ENCODE measurements around the gene DIRAS1.
A peak's percentile ranks its signal among the peaks of the same experiment; 100 is the strongest.
"Not testable (repeated sequence)": the region's sequence is repeated elsewhere in the genome, so short reads cannot be mapped to it uniquely, and the experiment has no call there.

DIRAS1 gene

GRCh38 chr19:2711875-2712205 is 9.3 kb downstream of the DIRAS1 start:
- no peak for DNase-seq (ENCODE audit: low read depth)

- no peak for DNase-seq (ENCODE audit: low read depth)
These were observed 9.8 kb downstream of the DIRAS1 start for GRCh38 chr19:2711172-2711874.

GRCh38 chr19:2706251-2706650 is 14.9 kb downstream of the DIRAS1 start:
- DNase-seq (ENCODE audit: low read depth), result no peak

GRCh38 chr19:2703691-2704216 is 17.4 kb downstream of the DIRAS1 start:
- DNase-seq (ENCODE audit: low read depth), result no peak

- no peak for DNase-seq (ENCODE audit: low read depth)
These were observed 18.1 kb downstream of the DIRAS1 start for GRCh38 chr19:2703077-2703437.

- DNase-seq (ENCODE audit: low read depth), result peak; percentile 95
These were observed 18.7 kb downstream of the DIRAS1 start, which contains the start of gene GNG7 for GRCh38 chr19:2702170-2703076. Gene GNG7 (minus strand): TSS chr19:2702694. CDS start chr19:2520688, 182,006 bp downstream.

GRCh38 chr19:2701361-2702169 is 19.6 kb downstream of the DIRAS1 start:
- no peak for DNase-seq (ENCODE audit: low read depth)

GRCh38 chr19:2700660-2701360 is 20.4 kb downstream of the DIRAS1 start:
- DNase-seq (ENCODE audit: low read depth), result no peak

GRCh38 chr19:2699413-2700140 is 21.6 kb downstream of the DIRAS1 start:
- no peak for DNase-seq (ENCODE audit: low read depth)

GRCh38 chr19:2694196-2694595 is 27.0 kb downstream of the DIRAS1 start:
- DNase-seq (ENCODE audit: low read depth), result no peak

GRCh38 chr19:2693492-2694160 is 27.5 kb downstream of the DIRAS1 start:
- no peak for DNase-seq (ENCODE audit: low read depth)

GRCh38 chr19:2691951-2692350 is 29.2 kb downstream of the DIRAS1 start:
- no peak for DNase-seq (ENCODE audit: low read depth)

- DNase-seq (ENCODE audit: low read depth), result no peak
These were observed 30.3 kb downstream of the DIRAS1 start for GRCh38 chr19:2690856-2691255.

GRCh38 chr19:2686360-2686759 is 34.8 kb downstream of the DIRAS1 start:
- DNase-seq (ENCODE audit: low read depth), result no peak

GRCh38 chr19:2685204-2685704 is 35.9 kb downstream of the DIRAS1 start:
- DNase-seq (ENCODE audit: low read depth), result no peak

- no peak for DNase-seq (ENCODE audit: low read depth)
These were observed 37.7 kb downstream of the DIRAS1 start for GRCh38 chr19:2683430-2684003.

- DNase-seq (ENCODE audit: low read depth), result no peak
These were observed 40.4 kb downstream of the DIRAS1 start for GRCh38 chr19:2680808-2681207.

GRCh38 chr19:2679439-2679838 is 41.7 kb downstream of the DIRAS1 start:
- no peak for DNase-seq (ENCODE audit: low read depth)

- DNase-seq (ENCODE audit: low read depth), result not testable (repeated sequence)
These were observed 42.2 kb downstream of the DIRAS1 start for GRCh38 chr19:2678948-2679347.

Data from T follicular helper cell (primary cell).